ENCODE measurements around the gene RPL35.
A peak's percentile ranks its signal among the peaks of the same experiment; 100 is the strongest.

The RPL35 gene

GRCh38 chr9:124861342-124862229 is at the start of gene RPL35, which contains the start of gene ARPC5L:
Gene RPL35, minus strand, starts transcription at chr9:124861957. Its CDS starts 45 bp downstream, at chr9:124861912.
Gene ARPC5L, plus strand, starts transcription at chr9:124862130. Its CDS starts 7,161 bp downstream, at chr9:124869291.
- DNase-seq = peak; percentile 91

- DNase-seq = no peak
Measured at GRCh38 chr9:124908098-124908497, 46.3 kb upstream of the RPL35 start.

- no peak for DNase-seq
Measured at GRCh38 chr9:124906966-124907365, 45.2 kb upstream of the RPL35 start.

GRCh38 chr9:124899845-124900244 is 38.1 kb upstream of the RPL35 start:
- no peak for DNase-seq

- no peak for DNase-seq
Measured at GRCh38 chr9:124897570-124898460, 36.1 kb upstream of the RPL35 start.

GRCh38 chr9:124894741-124895170 is 33.0 kb upstream of the RPL35 start:
- DNase-seq = peak; percentile 15

GRCh38 chr9:124894035-124894740 is 32.4 kb upstream of the RPL35 start:
- DNase-seq = no peak

- no peak for DNase-seq
Measured at GRCh38 chr9:124890179-124890578, 28.4 kb upstream of the RPL35 start.

- DNase-seq = no peak
Measured at GRCh38 chr9:124889006-124889405, 27.2 kb upstream of the RPL35 start.

GRCh38 chr9:124887832-124888231 is 26.1 kb upstream of the RPL35 start:
- DNase-seq = no peak

- no peak for DNase-seq
Measured at GRCh38 chr9:124886866-124887492, 25.2 kb upstream of the RPL35 start.

- DNase-seq = no peak
Measured at GRCh38 chr9:124886461-124886860, 24.7 kb upstream of the RPL35 start.

GRCh38 chr9:124885551-124885950 is 23.8 kb upstream of the RPL35 start:
- DNase-seq = no peak

- no peak for DNase-seq
Measured at GRCh38 chr9:124884376-124884775, 22.6 kb upstream of the RPL35 start.

GRCh38 chr9:124882231-124882630 is 20.5 kb upstream of the RPL35 start:
- DNase-seq = no peak

GRCh38 chr9:124881138-124881743 is 19.5 kb upstream of the RPL35 start:
- no peak for DNase-seq

GRCh38 chr9:124880501-124880900 is 18.7 kb upstream of the RPL35 start:
- DNase-seq = no peak

GRCh38 chr9:124879226-124879625 is 17.5 kb upstream of the RPL35 start:
- no peak for DNase-seq

GRCh38 chr9:124878518-124878917 is 16.8 kb upstream of the RPL35 start:
- no peak for DNase-seq

- no peak for DNase-seq
Measured at GRCh38 chr9:124878021-124878420, 16.3 kb upstream of the RPL35 start.

GRCh38 chr9:124877021-124877782 is 15.4 kb upstream of the RPL35 start:
- DNase-seq = no peak

Data from GDM1 (cell line).